Fibroblast of mammary gland (primary cell): Measurements from ENCODE around the gene TRAF3IP1.

Experiments used
- DNase-seq: peaks from one replicate; pipeline ENCODE4 v3.0.0-alpha.2; 2010; ENCODE audit warnings: low read depth
- H3K4me3 ChIP-seq: 2 replicates; pipeline ENCODE4 v1.5.1; 2011; ENCODE audit warnings: low read depth, mild to moderate bottlenecking, low read length, moderate library complexity; ENCODE audit not compliant: control insufficient read depth
- TF ChIP-seq, protein P1 (sequence below): conservative IDR thresholded peaks from 2 replicates; pipeline ENCODE4 v1.5.1; 2011; ENCODE audit warnings: low read depth, low read length, inconsistent platforms; ENCODE audit not compliant: control insufficient read depth, insufficient read depth

Gene TRAF3IP1

DNA sequence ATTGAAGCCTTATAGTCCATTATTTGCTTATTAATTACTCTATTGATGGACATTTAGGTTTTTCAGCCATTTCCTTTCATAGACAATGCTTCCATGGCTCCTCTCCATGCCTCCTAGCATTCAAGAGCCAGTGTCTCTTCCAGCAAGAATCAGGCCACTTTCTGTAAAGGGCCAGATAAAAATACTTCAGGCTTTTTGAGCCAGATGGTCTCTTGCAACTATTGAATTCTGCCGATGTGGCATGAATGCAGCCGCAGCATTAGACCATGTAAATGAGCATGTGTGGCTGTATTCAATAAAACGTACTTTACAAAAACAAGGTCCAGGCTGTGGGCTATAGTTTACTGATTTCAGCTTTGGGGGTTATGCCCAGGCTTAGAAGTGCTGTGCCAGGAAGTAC lies 38.5 kb downstream of the TRAF3IP1 start:
- no peak for DNase-seq
- TF ChIP-seq, protein P1, sequence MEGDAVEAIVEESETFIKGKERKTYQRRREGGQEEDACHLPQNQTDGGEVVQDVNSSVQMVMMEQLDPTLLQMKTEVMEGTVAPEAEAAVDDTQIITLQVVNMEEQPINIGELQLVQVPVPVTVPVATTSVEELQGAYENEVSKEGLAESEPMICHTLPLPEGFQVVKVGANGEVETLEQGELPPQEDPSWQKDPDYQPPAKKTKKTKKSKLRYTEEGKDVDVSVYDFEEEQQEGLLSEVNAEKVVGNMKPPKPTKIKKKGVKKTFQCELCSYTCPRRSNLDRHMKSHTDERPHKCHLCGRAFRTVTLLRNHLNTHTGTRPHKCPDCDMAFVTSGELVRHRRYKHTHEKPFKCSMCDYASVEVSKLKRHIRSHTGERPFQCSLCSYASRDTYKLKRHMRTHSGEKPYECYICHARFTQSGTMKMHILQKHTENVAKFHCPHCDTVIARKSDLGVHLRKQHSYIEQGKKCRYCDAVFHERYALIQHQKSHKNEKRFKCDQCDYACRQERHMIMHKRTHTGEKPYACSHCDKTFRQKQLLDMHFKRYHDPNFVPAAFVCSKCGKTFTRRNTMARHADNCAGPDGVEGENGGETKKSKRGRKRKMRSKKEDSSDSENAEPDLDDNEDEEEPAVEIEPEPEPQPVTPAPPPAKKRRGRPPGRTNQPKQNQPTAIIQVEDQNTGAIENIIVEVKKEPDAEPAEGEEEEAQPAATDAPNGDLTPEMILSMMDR = no peak
- no peak overlapping the region for H3K4me3 ChIP-seq

DNA sequence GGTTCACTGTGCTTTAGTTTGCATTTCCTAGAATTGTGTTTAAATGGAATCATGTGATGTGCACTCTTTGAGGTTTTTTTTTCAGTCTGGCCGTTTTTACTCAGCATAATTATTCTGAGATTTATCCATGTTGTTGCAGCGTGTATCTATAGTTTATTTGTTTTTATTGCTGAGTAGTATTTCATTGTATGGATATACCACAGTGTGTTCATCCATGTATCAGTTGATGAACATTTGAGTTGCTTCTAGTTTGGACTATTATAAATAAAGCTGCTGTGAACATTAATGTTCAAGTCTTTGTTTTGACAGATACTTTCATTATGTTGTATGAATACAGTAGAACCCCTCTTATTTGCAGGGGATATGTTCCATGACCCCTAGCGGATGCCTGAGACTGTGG lies 39.1 kb downstream of the TRAF3IP1 start:
- no peak overlapping the region for H3K4me3 ChIP-seq
- TF ChIP-seq, protein P1 = no peak
- no peak for DNase-seq

DNA sequence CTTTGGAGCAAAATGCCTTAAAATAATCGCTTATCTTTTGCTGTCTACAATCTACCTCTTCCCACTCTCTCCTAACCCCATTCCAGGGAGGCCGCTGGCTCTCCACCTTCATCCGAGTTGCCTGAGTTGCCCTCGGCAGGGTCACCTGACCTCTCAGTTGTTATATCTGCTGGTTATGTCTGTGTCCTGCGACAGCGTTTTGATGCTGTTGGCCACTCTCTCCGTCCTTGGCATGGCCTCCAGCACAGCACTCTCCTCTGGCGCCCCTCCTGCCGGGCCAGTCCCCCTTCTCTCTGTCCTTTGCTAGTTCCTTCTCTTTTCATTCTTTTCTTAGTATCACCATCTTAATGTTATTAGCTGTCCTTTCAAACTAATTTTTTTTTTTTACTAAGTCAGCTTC lies 41.6 kb downstream of the TRAF3IP1 start:
- no peak for DNase-seq
- H3K4me3 ChIP-seq = no peak overlapping the region
- TF ChIP-seq, protein P1 = no peak

DNA sequence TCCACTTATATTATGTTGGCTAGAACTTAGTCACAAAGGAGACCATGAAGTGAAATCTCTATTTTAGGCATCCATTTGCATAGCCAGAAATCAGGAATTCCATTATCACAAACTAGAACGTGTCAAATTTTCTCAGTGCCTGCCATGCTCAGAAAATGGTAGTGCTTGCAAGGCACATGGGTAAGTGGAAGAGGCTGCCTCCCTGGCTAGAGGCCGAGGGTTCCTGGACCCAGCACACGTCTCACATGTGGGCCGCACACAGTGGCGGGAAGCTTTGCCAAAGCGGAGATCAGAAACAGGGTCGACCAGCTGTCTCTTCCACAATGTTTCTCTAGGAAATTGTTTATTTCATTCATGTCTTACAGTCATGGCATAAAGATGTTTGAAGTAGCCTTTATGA lies 42.3 kb downstream of the TRAF3IP1 start:
- TF ChIP-seq, protein P1 = no peak
- DNase-seq = no peak
- H3K4me3 ChIP-seq = no peak overlapping the region

DNA sequence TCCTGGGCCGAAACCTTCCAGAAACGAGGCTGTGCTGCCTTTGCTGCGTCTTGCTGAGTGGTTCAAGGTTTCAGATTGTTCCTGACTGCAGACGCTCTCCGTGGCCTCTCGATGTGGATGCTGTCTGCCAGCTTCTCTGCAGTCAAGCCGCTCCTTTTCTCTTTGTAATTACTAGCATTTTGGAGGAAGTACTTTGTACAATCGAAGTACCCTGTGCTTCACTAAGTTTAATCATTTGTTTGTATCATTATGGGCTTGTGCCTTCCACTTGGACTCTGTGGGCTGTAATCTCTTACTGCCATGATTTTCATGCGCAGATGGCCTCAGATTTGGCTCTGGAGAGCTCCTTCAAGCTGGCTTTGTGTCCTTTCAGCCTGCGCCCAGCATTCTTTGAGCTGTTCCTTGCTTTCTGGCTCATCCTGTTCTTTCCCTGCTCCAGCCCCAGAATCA lies 49.3 kb downstream of the TRAF3IP1 start:
- peak; percentile 19 for DNase-seq
- TF ChIP-seq, protein P1 = no peak
- H3K4me3 ChIP-seq = no peak overlapping the region

DNA sequence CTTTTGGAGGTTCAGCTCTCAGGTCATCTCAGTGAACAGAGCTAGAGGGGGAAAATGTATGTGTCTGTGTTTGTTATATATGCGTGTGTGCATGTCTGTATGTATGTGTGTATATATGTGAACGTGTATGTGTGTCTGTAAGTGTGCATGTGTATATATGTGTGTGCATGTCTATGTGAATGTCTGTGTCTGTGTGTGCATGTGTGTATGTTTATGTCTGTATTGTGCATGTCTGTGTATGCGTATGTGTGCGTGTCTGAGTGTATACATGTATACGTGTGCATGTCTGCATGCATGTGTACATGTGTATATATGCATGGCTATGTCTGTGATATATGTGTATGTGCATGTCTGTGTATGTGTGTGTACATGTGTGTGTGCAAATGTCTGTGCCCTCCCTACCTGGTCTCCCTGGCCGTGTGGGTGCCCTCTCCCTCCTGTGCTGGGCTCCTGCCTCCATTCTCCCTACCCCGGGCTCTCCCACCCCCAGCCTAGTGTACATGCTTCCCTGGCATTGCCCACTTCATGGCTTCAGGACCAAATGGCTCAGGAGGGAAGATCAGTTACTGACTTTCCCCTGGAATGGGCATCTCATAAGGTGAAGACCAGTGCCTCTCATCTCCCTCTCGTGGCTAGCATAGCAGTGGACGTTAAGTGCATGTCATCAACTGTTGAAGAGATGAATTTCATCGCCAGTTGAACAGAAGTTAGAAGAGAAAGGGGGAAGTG lies 49.9 kb downstream of the TRAF3IP1 start:
- no peak for DNase-seq
- TF ChIP-seq, protein P1 = no peak
- no peak overlapping the region for H3K4me3 ChIP-seq
